GM18508 (cell line): ENCODE measurements around the gene LRRC8D.
"Not testable (repeated sequence)": the region's sequence is repeated elsewhere in the genome, so short reads cannot be mapped to it uniquely, and the experiment has no call there.

Experiments
- ATAC-seq: cut with Tn5 transposase; IDR thresholded peaks from one replicate; pipeline ENCODE4 v1.9.1; 2021; ENCODE audit warnings: moderate number of reproducible peaks; ENCODE audit not compliant: insufficient read depth, unreplicated experiment

Gene LRRC8D

GRCh38 chr1:89975540-89976125 is 154.8 kb downstream of the LRRC8D start:
- no peak for ATAC-seq

GRCh38 chr1:89978755-89979154 is 157.9 kb downstream of the LRRC8D start:
- no peak for ATAC-seq

GRCh38 chr1:89980605-89981004 is 159.8 kb downstream of the LRRC8D start:
- no peak for ATAC-seq

DNA sequence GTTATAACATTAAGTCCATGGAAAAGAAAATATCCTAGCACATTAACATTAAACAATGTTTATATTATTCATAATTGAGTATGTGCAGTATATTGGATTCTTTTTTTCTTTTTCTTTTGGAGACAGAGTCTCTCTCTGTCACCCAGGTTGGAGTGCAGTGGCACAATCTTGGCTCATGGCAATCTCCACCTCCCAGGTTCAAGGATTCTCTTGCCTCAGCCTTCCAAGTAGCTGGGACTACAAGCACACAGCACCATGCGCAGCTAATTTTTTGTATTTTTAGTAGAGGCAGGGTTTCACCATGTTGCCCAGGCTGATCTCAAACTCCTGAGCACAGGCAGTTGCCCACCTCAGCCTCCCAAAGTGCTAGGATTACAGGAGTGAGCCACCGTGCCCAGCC is 162.0 kb downstream of the LRRC8D start:
- ATAC-seq: not testable (repeated sequence)

- ATAC-seq: not testable (repeated sequence)
These were observed 163.8 kb downstream of the LRRC8D start for GRCh38 chr1:89984564-89985116.

DNA sequence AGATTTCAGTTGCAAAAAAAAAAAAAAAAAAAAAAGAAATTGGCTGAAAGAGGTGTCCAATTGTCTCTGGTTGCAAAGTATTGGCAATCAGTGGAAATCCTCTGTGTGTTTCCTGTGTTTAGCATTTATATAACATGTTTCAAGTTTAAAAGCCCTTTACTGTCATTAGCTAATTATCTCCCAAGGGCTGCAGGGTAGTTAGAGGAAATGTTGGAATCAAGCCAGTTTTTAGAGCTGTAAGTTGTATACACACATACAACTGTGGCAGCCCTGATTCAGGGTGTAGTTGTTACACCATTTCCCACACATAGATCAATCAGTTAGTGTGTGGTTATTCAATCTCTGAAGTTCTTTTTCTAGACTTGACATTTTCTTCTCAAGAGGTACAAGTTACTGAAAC is 165.2 kb downstream of the LRRC8D start:
- no peak for ATAC-seq
